H54 (cell line): ENCODE results near the gene TPCN1.

Source experiments
- DNase-seq: peaks from one replicate; pipeline ENCODE4 v3.0.0; 2011; ENCODE audit warnings: low spot score, mixed read lengths; ENCODE audit not compliant: insufficient read length
- FAIRE-seq: peaks from 3 replicates; lab custom pipeline; 2011; peaks lifted over from hg19 to GRCh38; lab: Jason Lieb, UNC
- POLR2A ChIP-seq: IDR thresholded peaks from 2 replicates; pipeline ENCODE4 v1.6.1; 2011; ENCODE audit warnings: low read depth, mild to moderate bottlenecking, low read length

The TPCN1 gene

GRCh38 chr12:113274848-113275247, 53.6 kb downstream of the TPCN1 start:
- TF ChIP-seq POLR2A: no peak
- FAIRE-seq (no peak), DNase-seq (no peak)

GRCh38 chr12:113276306-113276705, 55.0 kb downstream of the TPCN1 start:
- TF ChIP-seq POLR2A: no peak
- DNase-seq (no peak), FAIRE-seq (no peak)

DNA sequence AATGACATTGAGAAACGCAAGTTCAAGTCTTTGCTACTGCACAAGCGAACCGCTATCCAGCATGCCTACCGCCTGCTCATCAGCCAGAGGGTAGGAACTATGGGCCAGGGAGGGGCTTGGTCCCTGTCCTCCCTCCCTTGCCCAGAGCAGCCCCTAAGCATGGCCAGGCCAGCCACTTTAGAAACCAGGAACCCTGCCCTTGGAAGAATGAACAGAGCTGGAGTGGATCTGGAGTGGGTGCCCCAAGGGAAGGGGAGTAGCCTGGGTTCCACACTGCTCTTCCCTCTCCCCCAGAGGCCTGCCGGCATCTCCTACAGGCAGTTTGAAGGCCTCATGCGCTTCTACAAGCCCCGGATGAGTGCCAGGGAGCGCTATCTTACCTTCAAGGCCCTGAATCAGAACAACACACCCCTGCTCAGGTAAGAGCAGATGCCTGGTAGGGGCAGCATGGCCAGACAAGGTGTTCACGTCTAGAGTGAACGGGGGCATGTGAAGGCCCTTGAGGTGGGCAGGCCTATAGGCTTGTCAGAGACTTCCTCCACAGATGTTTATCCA, 55.8 kb downstream of the TPCN1 start:
- no peak for DNase-seq
- FAIRE-seq: no peak
- no peak for TF ChIP-seq POLR2A

- FAIRE-seq (no peak), DNase-seq (no peak)
- no peak for TF ChIP-seq POLR2A
Measured at GRCh38 chr12:113277511-113277910, 56.2 kb downstream of the TPCN1 start.

DNA sequence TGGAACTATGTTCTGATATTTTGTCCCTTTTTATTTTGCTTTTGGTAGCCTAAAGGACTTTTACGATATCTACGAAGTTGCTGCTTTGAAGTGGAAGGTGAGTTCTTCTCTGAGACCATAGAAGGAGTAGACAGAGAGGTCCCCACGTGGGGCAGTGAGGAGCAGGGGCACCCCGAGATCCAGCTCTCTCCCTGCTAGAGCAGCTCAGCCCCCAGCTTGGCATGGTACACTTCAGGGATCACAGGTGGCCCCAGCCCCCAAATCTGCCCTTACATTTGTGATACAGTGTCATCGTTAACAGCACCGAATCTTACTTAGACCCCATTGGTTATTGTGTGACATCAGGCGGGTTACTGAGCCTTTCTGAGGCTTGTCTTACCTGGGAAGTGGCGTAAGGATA, 56.9 kb downstream of the TPCN1 start:
- DNase-seq (no peak), FAIRE-seq (no peak)
- no peak for TF ChIP-seq POLR2A

DNA sequence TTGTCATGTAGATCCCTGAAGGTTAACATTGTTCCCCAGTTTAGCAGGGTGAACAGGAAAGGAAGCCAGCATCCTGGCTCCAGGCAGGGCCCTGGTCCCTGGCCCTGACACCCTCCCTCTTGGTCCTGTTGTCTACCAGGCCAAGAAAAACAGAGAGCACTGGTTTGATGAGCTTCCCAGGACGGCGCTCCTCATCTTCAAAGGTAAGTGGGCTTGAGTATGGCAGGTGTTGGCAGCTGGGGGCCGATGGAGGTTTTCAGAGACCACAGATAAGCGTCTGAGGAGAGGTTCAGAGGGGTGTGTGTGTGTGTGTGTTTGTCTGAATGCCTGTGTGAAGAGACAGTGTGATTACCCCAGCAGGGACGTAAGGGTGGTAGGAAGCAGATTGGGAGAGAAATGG, 57.4 kb downstream of the TPCN1 start:
- no peak for TF ChIP-seq POLR2A
- no peak for DNase-seq
- no peak for FAIRE-seq

- TF ChIP-seq POLR2A: no peak
- FAIRE-seq (no peak), DNase-seq (no peak)
Measured at GRCh38 chr12:113284751-113285150, 63.5 kb downstream of the TPCN1 start.

DNA sequence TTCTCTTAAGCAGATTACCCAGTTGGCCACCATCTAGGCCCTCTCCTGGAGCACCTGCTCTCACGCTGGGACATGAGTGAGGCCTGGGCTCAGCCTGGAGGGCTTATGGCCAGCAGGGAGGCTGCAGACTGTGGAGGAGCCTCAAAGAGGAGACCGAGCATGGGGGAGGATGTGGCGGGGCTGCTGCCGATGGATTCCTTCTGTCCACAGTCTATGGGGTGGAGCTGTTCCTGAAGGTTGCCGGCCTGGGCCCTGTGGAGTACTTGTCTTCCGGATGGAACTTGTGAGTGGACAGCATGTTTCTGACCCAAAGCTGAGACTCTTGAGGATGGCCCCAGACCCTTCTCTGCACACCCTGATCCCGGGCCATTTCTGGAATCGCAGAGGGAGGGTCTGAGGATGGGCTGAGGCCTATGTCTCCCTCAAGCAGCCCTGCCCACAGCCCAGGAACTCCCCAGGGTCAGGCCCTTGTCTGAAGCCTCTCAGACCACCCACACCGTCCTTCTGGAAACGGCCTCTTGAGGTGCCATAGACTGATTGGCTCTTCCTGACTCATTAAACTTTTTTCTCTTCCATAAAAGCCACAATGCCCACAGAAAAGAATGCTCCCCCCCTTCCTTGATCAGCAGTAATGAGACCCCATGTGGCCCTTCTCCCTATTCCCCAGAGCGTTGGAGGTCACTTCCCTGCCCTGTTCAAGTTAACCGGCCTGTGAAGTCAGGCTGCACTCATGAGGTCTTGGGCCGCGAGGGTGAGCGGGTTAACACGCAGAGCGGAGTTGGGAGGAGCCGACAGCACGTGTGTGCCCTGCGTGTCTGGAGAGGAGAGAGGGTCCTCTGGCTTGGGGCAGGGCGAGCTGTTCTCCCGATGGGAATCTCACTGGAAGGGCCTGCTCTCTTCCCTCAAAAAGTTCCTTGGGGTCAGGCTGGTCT, 64.7 kb downstream of the TPCN1 start:
- TF ChIP-seq POLR2A: no peak
- DNase-seq: no peak
- no peak for FAIRE-seq

DNA sequence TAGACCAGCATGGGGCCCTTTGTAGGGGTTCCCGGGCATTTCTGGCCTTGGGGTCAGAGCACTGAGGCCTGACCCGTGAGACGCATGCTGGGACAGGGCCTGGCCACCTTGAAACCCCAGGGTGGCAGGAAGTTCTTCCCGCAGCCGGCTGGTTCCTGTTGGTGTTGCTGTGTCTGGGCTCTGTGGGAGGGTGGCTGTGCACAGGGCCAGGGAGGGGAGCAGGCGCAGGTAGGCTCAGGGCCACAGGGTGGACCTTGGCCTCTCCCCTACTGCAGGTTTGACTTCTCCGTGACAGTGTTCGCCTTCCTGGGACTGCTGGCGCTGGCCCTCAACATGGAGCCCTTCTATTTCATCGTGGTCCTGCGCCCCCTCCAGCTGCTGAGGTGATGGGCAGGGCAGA, 65.4 kb downstream of the TPCN1 start:
- no peak for TF ChIP-seq POLR2A
- DNase-seq (no peak), FAIRE-seq (no peak)

DNA sequence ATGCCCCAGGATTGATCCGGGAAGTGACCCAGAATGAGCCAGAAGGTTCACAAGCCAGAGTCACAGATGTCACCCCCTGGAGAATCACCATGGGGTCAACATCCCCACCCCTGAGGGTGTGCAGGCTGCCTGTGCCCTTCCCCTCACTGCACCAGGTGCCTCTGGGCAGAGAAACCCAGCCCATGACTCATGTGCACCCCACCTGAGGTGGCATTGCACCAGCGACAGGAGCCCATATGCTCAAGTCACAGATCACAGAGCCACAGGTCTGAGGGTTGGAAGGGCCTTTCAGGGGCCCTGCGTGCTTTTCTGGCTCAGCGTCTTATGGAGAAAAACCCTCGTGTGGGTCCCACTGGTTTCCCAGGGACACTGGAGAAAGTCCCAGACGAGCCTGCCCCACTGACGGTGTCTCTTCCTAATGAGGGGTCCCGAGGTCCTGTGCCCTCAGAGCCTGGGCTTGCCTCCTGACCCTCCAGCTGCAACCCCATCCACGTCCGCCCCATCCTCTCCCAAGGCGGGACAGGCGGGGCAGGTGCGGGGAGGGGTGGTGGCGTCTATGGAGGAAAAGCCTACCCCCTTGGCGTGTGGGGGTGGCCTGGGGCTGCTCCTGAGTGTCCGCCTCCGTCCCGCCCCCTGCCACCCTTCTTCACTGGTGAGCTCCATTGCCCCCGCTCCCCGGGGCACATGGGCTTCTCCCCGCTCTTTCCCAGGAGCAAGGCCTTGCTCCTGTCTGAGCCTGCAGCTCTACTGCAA, 66.1 kb downstream of the TPCN1 start:
- no peak for FAIRE-seq
- TF ChIP-seq POLR2A: no peak
- DNase-seq: no peak

- DNase-seq (no peak), FAIRE-seq (no peak)
- TF ChIP-seq POLR2A: no peak
Measured at GRCh38 chr12:113287899-113288282, 66.6 kb downstream of the TPCN1 start.

DNA sequence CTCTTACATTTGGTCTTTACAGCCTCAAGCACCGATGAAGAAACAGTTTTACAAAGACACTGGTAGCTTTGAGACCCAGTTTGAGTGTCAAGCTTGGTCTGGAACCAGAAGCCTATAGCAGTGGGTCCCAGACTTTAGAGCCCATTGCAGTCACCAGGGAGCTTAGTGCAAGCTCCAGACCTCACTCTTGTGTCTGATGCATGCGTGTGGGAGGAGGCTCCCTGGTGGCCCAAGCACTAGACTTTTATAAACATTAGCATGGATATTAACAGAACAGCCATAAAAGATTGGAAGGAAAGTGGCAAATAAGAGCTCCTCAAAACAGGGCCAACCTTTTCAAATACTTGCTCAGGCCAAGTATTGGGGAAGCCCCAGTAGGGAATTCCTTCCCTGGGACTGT, 68.1 kb downstream of the TPCN1 start:
- FAIRE-seq: no peak

GRCh38 chr12:113290506-113290905, 69.2 kb downstream of the TPCN1 start:
- TF ChIP-seq POLR2A: no peak
- no peak for DNase-seq
- no peak for FAIRE-seq

More for the DNA sequence above, 68.1 kb downstream of the TPCN1 start:
- DNase-seq: no peak
- TF ChIP-seq POLR2A: no peak

DNA sequence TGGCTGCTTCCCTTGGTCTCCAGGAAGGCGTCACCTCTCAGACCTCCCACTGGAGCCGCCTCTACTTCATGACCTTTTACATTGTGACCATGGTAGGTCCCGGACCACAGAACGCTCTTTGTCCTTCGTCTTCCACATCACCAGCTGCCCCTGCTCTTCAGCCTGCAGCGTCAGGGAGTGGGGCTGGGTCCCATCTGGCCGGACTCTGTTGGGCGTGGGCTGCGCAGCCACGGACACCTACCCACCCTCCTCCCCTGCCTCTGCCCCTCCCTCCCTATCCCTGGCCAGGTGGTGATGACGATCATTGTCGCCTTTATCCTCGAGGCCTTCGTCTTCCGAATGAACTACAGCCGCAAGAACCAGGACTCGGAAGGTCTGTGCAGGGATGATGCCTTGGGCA, 70.3 kb downstream of the TPCN1 start:
- DNase-seq (no peak), FAIRE-seq (no peak)
- no peak for TF ChIP-seq POLR2A
